ENCODE data around the gene CAMSAP1. TPM values are rescaled to one million over a fixed set of nuclear protein-coding genes. Genes with fewer than 3 reads are reported as not detected.
A peak's percentile ranks its signal among the peaks of the same experiment; 100 is the strongest.

CAMSAP1 gene
- polyA plus RNA-seq, 1 donor from 2014 or later, result 58.5 TPM

DNA sequence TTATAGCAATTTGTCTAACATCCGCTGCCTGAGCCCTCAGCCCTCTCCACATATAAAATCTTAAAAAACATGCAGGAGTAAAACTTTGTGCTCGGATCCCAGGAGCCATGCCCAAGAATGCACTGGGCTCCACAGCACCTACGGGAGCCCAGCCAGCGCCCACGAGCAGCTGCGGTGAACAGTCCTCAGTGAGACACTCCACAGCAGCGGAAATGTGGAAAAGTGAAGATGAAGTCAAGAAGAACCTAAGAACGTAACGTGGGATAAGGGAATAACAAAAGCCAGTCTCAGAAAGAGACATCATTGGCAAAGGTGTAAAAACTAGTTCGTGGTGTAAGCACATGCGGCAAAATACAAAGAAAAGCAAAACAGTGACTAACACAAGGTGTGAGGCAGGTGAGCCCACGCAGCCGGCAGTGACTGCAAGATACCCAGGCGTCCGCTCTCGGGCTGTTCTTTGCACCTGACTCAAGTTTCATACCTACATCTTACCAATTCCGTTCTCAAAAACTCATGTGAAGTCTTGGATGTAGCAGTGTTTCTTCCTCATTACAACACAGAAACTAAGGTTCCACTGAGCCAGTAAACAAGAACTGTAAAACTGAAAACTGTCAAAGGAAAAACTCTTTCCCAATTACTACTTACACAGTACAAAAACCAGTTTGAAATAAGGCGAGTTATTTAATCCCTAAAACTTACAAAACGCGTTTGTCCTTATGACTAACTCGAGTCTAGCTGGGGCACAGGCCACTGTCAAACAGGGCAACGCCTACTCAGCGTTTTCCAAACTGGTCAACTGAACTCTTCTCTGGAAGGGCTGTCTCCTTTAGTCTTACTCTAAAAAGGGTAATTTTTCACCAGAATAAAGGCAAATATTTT is 1.7 kb downstream of the CAMSAP1 start:
- Histone ChIP-seq H3K79me2 (replicated peaks; ENCODE audit: insufficient read depth, low read length) (peaks cover 81% of the 10 kb centered on the region), H3K4me3 (ENCODE audit: low read length) (peak overlapping the region; percentile 95), H3K9me2 (ENCODE audit: insufficient read depth, low read length) (no peaks in the 10 kb centered on the region), H3K9ac (ENCODE audit: low read length) (peak overlapping the region; percentile 83), H3K36me3 (ENCODE audit: insufficient read depth, low read length) (peaks cover 1% of the 10 kb centered on the region), H3K27me3 (ENCODE audit: insufficient read depth, low read depth, low read length) (no peaks in the 10 kb centered on the region), H2AFZ (ENCODE audit: low read depth, low read length) (no peak overlapping the region), H4K20me1 (ENCODE audit: insufficient read depth) (peaks cover 6% of the 10 kb centered on the region), H3K27ac (ENCODE audit: low read length) (peak overlapping the region; percentile 72), H3K4me2 (ENCODE audit: low read length) (peak overlapping the region; percentile 84), H3K9me3 (ENCODE audit: low read length) (no peaks in the 10 kb centered on the region), H3F3A (ENCODE audit: insufficient read depth, low read length, poor library complexity, severe bottlenecking) (no peaks in the 10 kb centered on the region)
- TF ChIP-seq EZH2 (IDR thresholded peaks at IDR 0.05; ENCODE audit: borderline replicate concordance, insufficient read depth, low read length, poor library complexity, severe bottlenecking), result no peak
- no peak for TF ChIP-seq EP300 (conservative IDR thresholded peaks at IDR 0.05; ENCODE audit: poor library complexity, severe bottlenecking)
- no peak for TF ChIP-seq RAD21 (conservative IDR thresholded peaks at IDR 0.05)
- no peak for TF ChIP-seq POLR2AphosphoS5 (IDR thresholded peaks at IDR 0.05)
- TF ChIP-seq SMC3 (conservative IDR thresholded peaks at IDR 0.05; ENCODE audit: poor library complexity), result no peak
- TF ChIP-seq, protein P1, sequence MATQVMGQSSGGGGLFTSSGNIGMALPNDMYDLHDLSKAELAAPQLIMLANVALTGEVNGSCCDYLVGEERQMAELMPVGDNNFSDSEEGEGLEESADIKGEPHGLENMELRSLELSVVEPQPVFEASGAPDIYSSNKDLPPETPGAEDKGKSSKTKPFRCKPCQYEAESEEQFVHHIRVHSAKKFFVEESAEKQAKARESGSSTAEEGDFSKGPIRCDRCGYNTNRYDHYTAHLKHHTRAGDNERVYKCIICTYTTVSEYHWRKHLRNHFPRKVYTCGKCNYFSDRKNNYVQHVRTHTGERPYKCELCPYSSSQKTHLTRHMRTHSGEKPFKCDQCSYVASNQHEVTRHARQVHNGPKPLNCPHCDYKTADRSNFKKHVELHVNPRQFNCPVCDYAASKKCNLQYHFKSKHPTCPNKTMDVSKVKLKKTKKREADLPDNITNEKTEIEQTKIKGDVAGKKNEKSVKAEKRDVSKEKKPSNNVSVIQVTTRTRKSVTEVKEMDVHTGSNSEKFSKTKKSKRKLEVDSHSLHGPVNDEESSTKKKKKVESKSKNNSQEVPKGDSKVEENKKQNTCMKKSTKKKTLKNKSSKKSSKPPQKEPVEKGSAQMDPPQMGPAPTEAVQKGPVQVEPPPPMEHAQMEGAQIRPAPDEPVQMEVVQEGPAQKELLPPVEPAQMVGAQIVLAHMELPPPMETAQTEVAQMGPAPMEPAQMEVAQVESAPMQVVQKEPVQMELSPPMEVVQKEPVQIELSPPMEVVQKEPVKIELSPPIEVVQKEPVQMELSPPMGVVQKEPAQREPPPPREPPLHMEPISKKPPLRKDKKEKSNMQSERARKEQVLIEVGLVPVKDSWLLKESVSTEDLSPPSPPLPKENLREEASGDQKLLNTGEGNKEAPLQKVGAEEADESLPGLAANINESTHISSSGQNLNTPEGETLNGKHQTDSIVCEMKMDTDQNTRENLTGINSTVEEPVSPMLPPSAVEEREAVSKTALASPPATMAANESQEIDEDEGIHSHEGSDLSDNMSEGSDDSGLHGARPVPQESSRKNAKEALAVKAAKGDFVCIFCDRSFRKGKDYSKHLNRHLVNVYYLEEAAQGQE (IDR thresholded peaks at IDR 0.05; ENCODE audit: borderline replicate concordance), result no peak
- no peak for TF ChIP-seq MXI1 (conservative IDR thresholded peaks at IDR 0.05; ENCODE audit: poor library complexity, severe bottlenecking)
- TF ChIP-seq, protein P2, sequence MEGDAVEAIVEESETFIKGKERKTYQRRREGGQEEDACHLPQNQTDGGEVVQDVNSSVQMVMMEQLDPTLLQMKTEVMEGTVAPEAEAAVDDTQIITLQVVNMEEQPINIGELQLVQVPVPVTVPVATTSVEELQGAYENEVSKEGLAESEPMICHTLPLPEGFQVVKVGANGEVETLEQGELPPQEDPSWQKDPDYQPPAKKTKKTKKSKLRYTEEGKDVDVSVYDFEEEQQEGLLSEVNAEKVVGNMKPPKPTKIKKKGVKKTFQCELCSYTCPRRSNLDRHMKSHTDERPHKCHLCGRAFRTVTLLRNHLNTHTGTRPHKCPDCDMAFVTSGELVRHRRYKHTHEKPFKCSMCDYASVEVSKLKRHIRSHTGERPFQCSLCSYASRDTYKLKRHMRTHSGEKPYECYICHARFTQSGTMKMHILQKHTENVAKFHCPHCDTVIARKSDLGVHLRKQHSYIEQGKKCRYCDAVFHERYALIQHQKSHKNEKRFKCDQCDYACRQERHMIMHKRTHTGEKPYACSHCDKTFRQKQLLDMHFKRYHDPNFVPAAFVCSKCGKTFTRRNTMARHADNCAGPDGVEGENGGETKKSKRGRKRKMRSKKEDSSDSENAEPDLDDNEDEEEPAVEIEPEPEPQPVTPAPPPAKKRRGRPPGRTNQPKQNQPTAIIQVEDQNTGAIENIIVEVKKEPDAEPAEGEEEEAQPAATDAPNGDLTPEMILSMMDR (IDR thresholded peaks at IDR 0.05; ENCODE audit: poor library complexity, severe bottlenecking), result no peak
- no peak for TF ChIP-seq TAF1 (IDR thresholded peaks at IDR 0.05; ENCODE audit: low read depth)

DNA sequence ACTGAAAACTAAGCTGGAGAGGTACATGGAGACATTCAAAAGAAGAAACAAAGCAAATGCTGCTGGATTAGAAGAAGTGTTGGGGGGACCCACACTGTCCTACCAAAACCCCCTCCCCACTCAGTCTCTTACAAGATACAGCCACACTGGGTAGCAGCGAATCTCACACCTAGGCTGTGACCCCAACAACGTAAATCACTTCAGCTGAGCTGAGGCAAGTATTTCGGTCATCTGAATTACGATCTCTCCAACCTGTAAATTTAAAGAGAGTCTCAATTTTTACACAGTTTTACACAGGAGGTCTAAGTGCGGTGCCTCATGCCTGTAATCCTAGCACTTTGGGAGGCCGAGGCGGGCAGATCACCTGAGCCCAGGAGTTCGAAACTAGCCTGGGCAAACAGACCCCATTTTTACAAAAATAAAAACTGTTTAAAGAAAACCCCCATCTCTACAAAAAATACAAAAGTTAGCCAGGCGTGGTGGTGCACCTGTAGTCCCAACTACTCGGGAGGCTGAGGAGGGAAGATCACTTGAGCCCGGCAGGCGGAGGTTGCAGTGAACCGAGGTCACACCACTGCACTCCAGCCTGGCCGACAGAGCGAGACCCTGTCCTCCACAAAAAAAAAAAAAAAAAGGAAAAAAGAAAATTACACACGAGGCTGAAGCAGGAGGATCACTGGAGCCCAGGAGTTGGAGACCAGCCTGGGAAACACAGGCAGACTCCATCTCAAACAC is 3.4 kb downstream of the CAMSAP1 start:
- no peak overlapping the region for H3K9ac ChIP-seq (ENCODE audit: low read length)
- no peak overlapping the region for H3K27ac ChIP-seq (ENCODE audit: low read length)
- H3K27me3 ChIP-seq (ENCODE audit: insufficient read depth, low read depth, low read length), result no peaks in the 10 kb centered on the region
- H4K20me1 ChIP-seq (ENCODE audit: insufficient read depth), result peaks cover 6% of the 10 kb centered on the region
- H3K4me3 ChIP-seq (ENCODE audit: low read length), result peak overlapping the region; percentile 95
- peaks cover 84% of the 10 kb centered on the region for H3K79me2 ChIP-seq (replicated peaks; ENCODE audit: insufficient read depth, low read length)
- TF ChIP-seq RAD21 (conservative IDR thresholded peaks at IDR 0.05), result no peak
- no peak for TF ChIP-seq SMC3 (conservative IDR thresholded peaks at IDR 0.05; ENCODE audit: poor library complexity)
- TF ChIP-seq EP300 (conservative IDR thresholded peaks at IDR 0.05; ENCODE audit: poor library complexity, severe bottlenecking), result no peak
- TF ChIP-seq, protein P1 (IDR thresholded peaks at IDR 0.05; ENCODE audit: borderline replicate concordance), result no peak
- TF ChIP-seq TAF1 (IDR thresholded peaks at IDR 0.05; ENCODE audit: low read depth), result no peak
- TF ChIP-seq, protein P2 (IDR thresholded peaks at IDR 0.05; ENCODE audit: poor library complexity, severe bottlenecking), result no peak
- no peak for TF ChIP-seq EZH2 (IDR thresholded peaks at IDR 0.05; ENCODE audit: borderline replicate concordance, insufficient read depth, low read length, poor library complexity, severe bottlenecking)
- no peak for TF ChIP-seq POLR2AphosphoS5 (IDR thresholded peaks at IDR 0.05)
- no peak for TF ChIP-seq MXI1 (conservative IDR thresholded peaks at IDR 0.05; ENCODE audit: poor library complexity, severe bottlenecking)
- H3K4me2 ChIP-seq (ENCODE audit: low read length), result no peak overlapping the region
- no peaks in the 10 kb centered on the region for H3K36me3 ChIP-seq (ENCODE audit: insufficient read depth, low read length)
- no peak overlapping the region for H2AFZ ChIP-seq (ENCODE audit: low read depth, low read length)
- H3F3A ChIP-seq (ENCODE audit: insufficient read depth, low read length, poor library complexity, severe bottlenecking), result no peaks in the 10 kb centered on the region
- no peaks in the 10 kb centered on the region for H3K9me3 ChIP-seq (ENCODE audit: low read length)
- no peaks in the 10 kb centered on the region for H3K9me2 ChIP-seq (ENCODE audit: insufficient read depth, low read length)

Data from neural cell (in vitro differentiated cells).